Rectal smooth muscle tissue (tissue), 1 donor: ENCODE data around the gene PIGP.
"Not testable (repeated sequence)": the region's sequence is repeated elsewhere in the genome, so short reads cannot be mapped to it uniquely, and the experiment has no call there.

Source experiments
- H3K27ac ChIP-seq: one replicate; pipeline ENCODE4 v1.7.0; 2013; ENCODE audit warnings: low read depth, low read length, inconsistent platforms
- H3K27me3 ChIP-seq: one replicate; pipeline ENCODE4 v1.7.0; 2013; ENCODE audit warnings: low read length; ENCODE audit not compliant: control insufficient read depth, insufficient read depth
- H3K36me3 ChIP-seq: one replicate; pipeline ENCODE4 v1.7.0; 2013; ENCODE audit warnings: low read length; ENCODE audit not compliant: control insufficient read depth, insufficient read depth
- H3K4me1 ChIP-seq: one replicate; pipeline ENCODE4 v1.7.0; 2013; ENCODE audit warnings: low read length; ENCODE audit not compliant: control insufficient read depth, insufficient read depth
- H3K4me3 ChIP-seq: one replicate; pipeline ENCODE4 v1.7.0; 2013; ENCODE audit warnings: low read length
- H3K9ac ChIP-seq: one replicate; pipeline ENCODE4 v1.7.0; 2013; ENCODE audit warnings: low read length

PIGP gene

DNA sequence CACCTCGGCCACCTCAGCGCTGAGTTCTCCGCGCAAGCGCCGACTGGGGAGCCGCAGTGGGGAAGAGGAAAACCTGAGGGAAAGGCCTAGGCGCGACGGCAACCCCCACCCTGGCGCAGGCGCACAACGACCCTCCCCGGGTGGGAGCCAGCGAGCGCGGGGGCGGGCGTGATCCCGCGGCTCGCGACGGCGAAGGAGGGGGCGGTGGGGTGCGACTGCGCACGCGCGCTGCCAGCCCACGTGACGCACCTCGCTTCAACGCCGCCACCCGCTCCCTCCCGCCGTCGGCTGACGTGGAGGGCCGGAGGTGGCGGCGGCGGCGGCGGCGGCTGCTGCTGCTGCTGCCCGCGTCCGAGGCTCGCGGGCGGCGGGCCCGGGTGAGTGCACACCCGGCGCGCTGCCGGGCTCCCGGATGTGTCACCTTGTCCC lies at the start of gene PIGP, which contains the start of gene TTC3:
PIGP (minus strand) TSS at position 84 of the 429 bp plus-strand sequence. CDS start 556 bp downstream, outside the sequence.
TTC3 (plus strand) TSS at position 267 of the 429 bp plus-strand sequence. CDS start 14,004 bp downstream, outside the sequence.
- Histone ChIP-seq H3K4me3 (peak within 1 kb of the TSS; percentile 99), H3K9ac (peak within 1 kb of the TSS; percentile 89), H3K27me3 (no peaks in the 10 kb centered on the region), H3K4me1 (peaks cover 16% of the 10 kb centered on the region), H3K27ac (peak within 1 kb of the TSS; percentile 99), H3K36me3 (no peaks in the 10 kb centered on the region)

DNA sequence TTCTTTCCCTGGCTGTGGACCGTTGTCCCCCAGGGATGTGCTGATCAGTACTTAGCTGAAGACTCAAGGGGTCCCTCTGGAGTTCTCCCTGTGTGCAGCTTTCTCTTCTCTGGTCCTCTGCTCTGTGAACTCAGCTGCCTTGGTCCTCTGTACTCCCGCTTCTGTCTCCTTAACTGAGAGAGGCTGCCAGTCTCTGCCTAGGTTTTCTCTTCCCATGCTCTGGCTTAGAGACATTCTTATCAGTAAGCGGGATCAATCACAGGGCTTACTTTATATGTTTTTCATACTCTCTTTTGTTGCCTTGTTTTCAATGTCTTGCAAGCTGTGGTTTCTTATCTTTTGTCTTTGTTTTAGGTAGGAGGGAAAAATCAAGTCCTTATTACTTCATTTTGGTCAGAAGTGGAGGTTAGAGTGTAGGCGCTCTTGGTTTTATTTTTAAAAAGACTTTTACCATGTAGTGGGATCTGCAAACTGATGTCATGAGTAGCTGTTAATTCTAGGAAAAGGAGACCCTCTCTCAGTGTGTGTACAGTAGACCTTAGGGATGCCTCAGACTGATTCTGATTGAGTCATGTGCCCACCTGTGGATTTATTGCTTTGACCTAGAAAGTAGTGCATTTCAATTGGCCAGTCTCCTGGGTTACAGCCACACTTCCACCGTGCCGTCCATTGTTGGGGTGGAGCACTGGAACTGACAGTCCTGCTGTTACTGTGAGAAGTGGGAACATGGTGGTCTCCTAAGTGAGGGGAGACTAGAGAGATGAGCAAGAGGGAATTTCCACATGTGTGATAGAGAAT lies 46.7 kb upstream of the PIGP start:
- no peak overlapping the region for H3K9ac ChIP-seq
- H3K27me3 ChIP-seq: no peaks in the 10 kb centered on the region
- H3K27ac ChIP-seq: no peak overlapping the region
- H3K4me3 ChIP-seq: no peak overlapping the region
- no peaks in the 10 kb centered on the region for H3K4me1 ChIP-seq
- H3K36me3 ChIP-seq: no peaks in the 10 kb centered on the region

DNA sequence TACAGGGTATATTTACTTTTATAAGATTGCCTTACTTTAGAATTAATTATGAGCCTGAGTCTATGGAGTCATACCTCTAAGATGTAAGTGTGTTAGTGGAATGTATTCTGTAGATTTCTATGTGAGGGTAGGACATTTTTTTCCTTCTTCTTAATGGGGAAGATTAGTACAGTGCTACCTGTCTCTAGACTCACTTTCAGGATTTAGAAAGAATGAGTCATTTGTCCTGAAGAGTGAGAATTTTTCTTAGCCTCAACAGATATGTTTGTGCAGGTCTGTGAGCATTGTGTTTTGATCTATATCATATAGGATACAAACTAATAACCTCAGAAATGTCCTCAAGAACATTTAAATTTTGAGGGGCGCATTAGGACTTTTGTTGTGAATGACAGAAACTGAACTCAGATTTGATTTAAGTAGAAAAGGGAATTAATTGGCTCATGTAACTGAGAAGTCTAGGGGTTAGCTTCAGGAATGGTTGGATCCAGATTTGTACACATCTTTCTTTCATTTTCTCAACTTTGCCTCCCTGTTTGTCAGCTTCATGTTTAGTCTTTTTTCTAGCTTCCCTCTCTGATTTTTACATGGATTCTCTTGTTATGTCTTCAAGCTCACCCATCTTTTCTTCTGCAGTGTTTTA lies 45.4 kb upstream of the PIGP start:
- no peaks in the 10 kb centered on the region for H3K4me1 ChIP-seq
- H3K9ac ChIP-seq: no peak overlapping the region
- H3K4me3 ChIP-seq: no peak overlapping the region
- no peaks in the 10 kb centered on the region for H3K36me3 ChIP-seq
- H3K27me3 ChIP-seq: no peaks in the 10 kb centered on the region
- no peak overlapping the region for H3K27ac ChIP-seq

DNA sequence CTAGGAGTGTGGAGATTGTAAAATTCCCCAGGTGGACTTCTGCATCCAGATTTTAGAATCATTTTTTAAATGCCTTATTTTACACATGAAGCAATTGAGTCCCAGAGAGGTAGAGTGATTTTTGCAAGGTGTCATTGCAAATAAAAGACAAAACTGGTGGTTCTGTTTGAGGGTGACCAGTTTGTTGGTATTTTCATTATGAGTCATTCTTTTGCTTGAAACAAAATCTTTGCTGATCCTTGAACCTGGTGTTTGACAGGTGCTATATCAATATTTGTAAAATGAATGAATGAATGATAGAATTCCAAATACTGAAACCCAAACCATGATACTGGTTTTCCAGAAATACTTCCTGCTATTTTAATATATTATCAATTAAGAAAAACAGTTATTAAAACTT lies 44.3 kb upstream of the PIGP start:
- Histone ChIP-seq H3K9ac (no peak overlapping the region), H3K36me3 (no peaks in the 10 kb centered on the region), H3K4me3 (no peak overlapping the region), H3K27me3 (no peaks in the 10 kb centered on the region), H3K27ac (no peak overlapping the region), H3K4me1 (no peaks in the 10 kb centered on the region)

DNA sequence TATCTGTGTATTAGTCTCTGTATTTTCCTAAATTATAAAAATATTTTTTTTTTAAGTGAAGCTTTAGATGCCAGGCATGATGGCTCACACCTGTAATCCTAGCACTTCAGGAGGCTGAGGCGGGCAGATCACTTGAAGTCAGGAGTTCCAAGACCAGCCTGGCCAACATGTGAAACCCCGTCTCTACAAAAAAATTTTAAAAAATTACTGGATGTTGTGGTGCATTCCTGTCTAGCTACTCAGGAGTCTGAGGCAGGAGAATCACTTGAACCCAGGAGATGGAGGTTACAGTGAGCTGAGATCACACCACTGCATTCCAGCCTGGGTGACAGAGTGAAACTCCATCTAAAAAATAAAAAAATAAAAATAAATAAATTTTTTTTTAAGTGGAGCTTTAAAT lies 43.6 kb upstream of the PIGP start:
- not testable (repeated sequence) for H3K4me1 ChIP-seq, H3K27ac ChIP-seq, H3K9ac ChIP-seq, H3K4me3 ChIP-seq, H3K27me3 ChIP-seq, H3K36me3 ChIP-seq

DNA sequence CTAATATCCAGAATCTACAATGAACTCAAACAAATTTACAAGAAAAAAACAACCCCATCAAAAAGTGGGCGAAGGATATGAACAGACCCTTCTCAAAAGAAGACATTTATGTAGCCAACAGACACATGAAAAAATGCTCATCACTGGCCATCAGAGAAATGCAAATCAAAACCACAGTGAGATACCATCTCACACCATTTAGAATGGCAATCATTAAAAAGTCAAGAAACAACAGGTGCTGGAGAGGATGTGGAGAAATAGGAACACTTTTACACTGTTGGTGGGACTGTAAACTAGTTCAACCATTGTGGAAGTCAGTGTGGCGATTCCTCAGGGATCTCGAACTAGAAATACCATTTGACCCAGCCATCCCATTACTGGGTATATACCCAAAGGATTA lies 41.4 kb upstream of the PIGP start:
- H3K36me3 ChIP-seq, H3K27ac ChIP-seq, H3K9ac ChIP-seq, H3K4me3 ChIP-seq, H3K27me3 ChIP-seq, H3K4me1 ChIP-seq: not testable (repeated sequence)

DNA sequence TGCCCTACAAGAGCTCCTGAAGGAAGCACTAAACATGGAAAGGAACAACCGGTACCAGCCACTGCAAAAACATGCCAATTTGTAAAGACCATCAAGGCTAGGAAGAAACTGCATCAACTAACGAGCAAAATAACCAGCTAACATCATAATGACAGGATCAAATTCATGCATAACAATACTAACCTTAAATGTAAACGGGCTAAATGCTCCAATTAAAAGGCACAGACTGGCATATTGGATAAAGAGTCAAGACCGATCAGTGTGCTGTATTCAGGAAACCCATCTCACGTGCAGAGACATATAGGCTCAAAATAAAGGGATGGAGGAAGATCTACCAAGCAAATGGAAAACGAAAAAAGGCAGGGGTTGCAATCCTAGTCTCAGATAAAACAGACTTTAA lies 38.2 kb upstream of the PIGP start:
- not testable (repeated sequence) for H3K4me1 ChIP-seq, H3K27me3 ChIP-seq, H3K27ac ChIP-seq, H3K36me3 ChIP-seq, H3K4me3 ChIP-seq, H3K9ac ChIP-seq

DNA sequence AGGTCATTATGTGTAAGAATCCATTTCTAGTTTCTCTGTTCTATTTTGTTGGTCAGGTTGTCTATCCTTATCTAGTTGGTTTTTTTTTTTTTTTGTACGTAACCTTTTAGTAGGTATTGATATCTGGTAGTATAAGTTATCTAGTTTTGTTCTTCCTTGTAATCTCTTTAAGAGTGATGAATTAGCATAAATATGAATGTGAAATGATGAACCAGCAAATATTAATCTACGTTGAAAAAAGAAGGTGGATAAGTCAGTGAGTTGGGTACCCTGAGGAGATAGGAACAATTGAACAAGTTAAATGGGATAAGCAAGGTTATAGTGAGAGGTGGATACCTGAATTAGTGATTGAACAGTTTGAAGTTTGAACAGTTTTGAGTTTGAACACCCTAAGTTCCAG lies 34.1 kb upstream of the PIGP start:
- Histone ChIP-seq H3K27me3 (no peaks in the 10 kb centered on the region), H3K4me1 (no peaks in the 10 kb centered on the region), H3K36me3 (peaks cover 2% of the 10 kb centered on the region), H3K4me3 (no peak overlapping the region), H3K9ac (no peak overlapping the region), H3K27ac (no peak overlapping the region)

DNA sequence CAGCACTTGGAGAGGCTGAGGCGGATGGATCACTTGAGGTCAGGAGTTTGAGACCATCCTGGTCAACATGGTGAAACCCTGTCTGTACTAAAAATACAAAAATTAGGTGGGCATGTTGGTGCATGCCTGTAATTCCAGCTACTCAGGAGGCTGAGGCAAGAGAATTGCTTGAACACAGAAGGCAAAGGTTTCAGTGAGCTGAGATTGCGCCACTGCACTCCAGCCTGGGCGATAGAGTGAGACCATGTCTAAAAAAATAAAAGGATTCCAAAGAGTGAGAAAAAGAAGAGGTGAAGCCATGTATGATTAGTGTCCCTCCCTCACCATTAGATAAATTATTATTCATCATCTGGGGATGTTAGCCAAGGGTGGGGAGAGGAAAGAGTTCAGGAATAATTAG lies 29.9 kb upstream of the PIGP start:
- H3K4me3 ChIP-seq, H3K27ac ChIP-seq, H3K4me1 ChIP-seq, H3K36me3 ChIP-seq, H3K9ac ChIP-seq, H3K27me3 ChIP-seq: not testable (repeated sequence)

DNA sequence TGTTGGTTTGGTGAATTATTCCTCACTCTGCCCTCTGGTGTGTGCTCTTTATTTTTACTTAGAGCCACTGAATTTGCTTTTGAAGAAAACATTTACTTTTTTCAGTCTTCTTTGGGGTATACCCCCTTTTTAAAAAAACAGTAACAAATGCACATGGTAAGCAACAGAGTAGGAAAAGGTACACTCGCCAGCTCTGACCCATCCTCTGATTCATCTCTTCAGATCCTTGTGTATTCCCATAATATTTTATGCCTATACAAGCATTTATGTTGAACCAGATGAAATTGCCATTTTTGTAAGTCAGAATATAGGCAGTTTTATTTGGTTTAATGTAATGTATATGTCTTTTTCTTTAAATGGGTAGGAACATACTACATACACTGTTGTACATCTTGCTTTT lies 28.5 kb upstream of the PIGP start:
- no peaks in the 10 kb centered on the region for H3K4me1 ChIP-seq
- H3K27me3 ChIP-seq: no peaks in the 10 kb centered on the region

DNA sequence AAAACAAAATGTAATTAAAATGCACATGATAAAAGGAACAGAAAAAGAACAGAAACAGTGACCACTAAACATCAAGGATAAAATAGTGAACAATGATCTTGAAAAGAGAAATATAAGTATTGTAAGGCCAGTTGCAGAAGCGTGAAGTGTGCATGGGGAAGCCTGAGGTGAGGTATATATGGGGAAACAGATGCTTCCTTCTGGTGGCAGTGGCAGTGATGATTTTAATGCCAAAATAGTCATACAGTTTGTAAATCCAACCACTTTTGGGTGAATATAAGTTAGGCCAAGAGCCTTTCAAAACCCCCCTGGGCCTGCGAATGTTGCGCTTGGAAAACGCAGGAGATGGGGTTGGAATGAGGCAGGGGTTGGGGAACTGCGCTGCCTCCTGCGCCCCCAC lies 27.4 kb upstream of the PIGP start:
- no peaks in the 10 kb centered on the region for H3K4me1 ChIP-seq
- H3K27ac ChIP-seq: no peak overlapping the region
- no peak overlapping the region for H3K4me3 ChIP-seq
- H3K36me3 ChIP-seq: peaks cover 8% of the 10 kb centered on the region
- no peaks in the 10 kb centered on the region for H3K27me3 ChIP-seq
- H3K9ac ChIP-seq: no peak overlapping the region

More for the DNA sequence above, 28.5 kb upstream of the PIGP start:
- H3K36me3 ChIP-seq: peaks cover 8% of the 10 kb centered on the region
- H3K27ac ChIP-seq: no peak overlapping the region
- no peak overlapping the region for H3K9ac ChIP-seq
- H3K4me3 ChIP-seq: no peak overlapping the region

DNA sequence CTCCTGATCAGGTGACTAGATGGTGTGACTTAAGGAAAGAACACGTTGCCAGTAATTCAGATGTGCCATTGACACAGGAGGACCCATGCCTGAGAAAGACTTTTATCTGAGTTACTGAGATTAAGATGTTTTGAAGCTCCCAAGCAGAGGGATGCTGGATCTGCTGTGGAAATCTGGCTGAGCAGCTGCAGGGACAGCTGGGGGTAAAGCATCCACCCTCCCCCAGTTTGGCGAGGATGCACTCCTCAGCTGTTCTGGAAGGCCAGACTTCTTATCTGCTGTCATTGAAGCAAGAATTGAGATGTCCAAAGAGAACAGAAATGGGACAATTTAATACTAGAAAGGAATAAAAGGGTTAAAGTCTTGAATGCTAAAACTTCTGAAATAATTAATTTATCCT lies 25.9 kb upstream of the PIGP start:
- no peak overlapping the region for H3K27ac ChIP-seq
- H3K9ac ChIP-seq: no peak overlapping the region
- no peaks in the 10 kb centered on the region for H3K4me1 ChIP-seq
- H3K4me3 ChIP-seq: no peak overlapping the region
- peaks cover 8% of the 10 kb centered on the region for H3K36me3 ChIP-seq
- no peaks in the 10 kb centered on the region for H3K27me3 ChIP-seq

DNA sequence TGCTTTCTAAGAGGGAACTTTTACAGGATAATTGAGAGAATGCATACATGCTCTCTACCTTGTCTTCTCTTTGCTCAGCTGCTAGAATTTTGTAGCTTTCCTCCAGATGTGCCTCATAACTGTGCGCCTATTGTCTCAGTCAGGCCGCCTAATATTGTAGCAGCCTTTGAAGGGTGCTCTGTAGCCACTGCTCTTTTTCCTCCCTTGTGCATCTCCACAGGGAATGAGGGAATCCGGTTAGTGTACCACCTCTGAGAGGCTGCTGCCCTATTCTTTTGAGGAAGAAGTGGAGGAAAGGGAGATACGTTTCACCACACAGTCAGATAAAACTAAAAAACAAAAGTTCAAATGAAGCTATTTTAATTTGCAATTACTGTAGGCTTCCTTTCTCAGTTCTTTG lies 22.9 kb upstream of the PIGP start:
- Histone ChIP-seq H3K27ac (no peak overlapping the region), H3K9ac (no peak overlapping the region), H3K4me3 (no peak overlapping the region), H3K27me3 (no peaks in the 10 kb centered on the region), H3K4me1 (no peaks in the 10 kb centered on the region), H3K36me3 (peaks cover 8% of the 10 kb centered on the region)
